Astrocyte (in vitro differentiated cells and primary cell): ENCODE results near the gene PSENEN.

Source experiments
- EZH2 ChIP-seq: IDR thresholded peaks from 2 replicates; pipeline ENCODE4 v1.6.1; 2012; ENCODE audit warnings: mild to moderate bottlenecking, low read length, inconsistent platforms; ENCODE audit not compliant: insufficient read depth
- TF ChIP-seq, protein P1 (sequence below): IDR thresholded peaks from 2 replicates; pipeline ENCODE4 v1.5.1; 2011; ENCODE audit warnings: low read depth, mild to moderate bottlenecking, inconsistent platforms, low read length, moderate library complexity; ENCODE audit not compliant: insufficient read depth

DNA sequence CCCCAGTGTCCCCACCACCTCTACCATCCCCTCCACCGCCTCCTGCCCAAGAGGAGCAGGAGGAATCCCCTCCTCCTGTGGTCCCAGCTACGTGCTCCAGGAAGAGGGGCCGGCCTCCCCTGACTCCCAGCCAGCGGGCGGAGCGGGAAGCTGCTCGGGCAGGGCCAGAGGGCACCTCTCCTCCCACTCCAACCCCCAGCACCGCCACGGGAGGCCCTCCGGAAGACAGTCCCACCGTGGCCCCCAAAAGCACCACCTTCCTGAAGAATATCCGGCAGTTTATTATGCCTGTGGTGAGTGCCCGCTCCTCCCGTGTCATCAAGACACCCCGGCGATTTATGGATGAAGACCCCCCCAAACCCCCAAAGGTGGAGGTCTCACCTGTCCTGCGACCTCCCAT lies 24.8 kb upstream of the PSENEN start:
- TF ChIP-seq, protein P1, sequence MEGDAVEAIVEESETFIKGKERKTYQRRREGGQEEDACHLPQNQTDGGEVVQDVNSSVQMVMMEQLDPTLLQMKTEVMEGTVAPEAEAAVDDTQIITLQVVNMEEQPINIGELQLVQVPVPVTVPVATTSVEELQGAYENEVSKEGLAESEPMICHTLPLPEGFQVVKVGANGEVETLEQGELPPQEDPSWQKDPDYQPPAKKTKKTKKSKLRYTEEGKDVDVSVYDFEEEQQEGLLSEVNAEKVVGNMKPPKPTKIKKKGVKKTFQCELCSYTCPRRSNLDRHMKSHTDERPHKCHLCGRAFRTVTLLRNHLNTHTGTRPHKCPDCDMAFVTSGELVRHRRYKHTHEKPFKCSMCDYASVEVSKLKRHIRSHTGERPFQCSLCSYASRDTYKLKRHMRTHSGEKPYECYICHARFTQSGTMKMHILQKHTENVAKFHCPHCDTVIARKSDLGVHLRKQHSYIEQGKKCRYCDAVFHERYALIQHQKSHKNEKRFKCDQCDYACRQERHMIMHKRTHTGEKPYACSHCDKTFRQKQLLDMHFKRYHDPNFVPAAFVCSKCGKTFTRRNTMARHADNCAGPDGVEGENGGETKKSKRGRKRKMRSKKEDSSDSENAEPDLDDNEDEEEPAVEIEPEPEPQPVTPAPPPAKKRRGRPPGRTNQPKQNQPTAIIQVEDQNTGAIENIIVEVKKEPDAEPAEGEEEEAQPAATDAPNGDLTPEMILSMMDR: no peak
- TF ChIP-seq EZH2: no peak
